Upper lobe of left lung (tissue), 4 donors: ENCODE measurements around the gene TRPM8.

Experiments used
- CTCF ChIP-seq, 6 experiments: fragments of 450-650 bp in 4 of 6; fragments of 200-600 bp in 2 of 6; sonication (generic) in 2 of 6; IDR thresholded peaks; one replicate each; pipeline ENCODE4 v1.5.1; 2016 to 2019; ENCODE audit warnings: antibody characterized with exemption in 6 of 6
- EP300 ChIP-seq, 4 donors: sonication (generic); formaldehyde crosslinking; IDR thresholded peaks; one replicate each; pipeline ENCODE4 v1.5.1; 2017; ENCODE audit warnings: antibody characterized with exemption in 4 of 4, control low read depth in 2 of 4
- POLR2A ChIP-seq, 4 donors: fragments of 450-650 bp; IDR thresholded peaks; one replicate each; pipeline ENCODE4 v1.5.1; 2016 to 2017; ENCODE audit warnings: antibody characterized with exemption in 4 of 4, mild to moderate bottlenecking in 2 of 4
- POLR2AphosphoS5 ChIP-seq, 2 donors: sonication (generic); formaldehyde crosslinking; IDR thresholded peaks; one replicate each; pipeline ENCODE4 v1.5.1; 2017; ENCODE audit warnings: antibody characterized with exemption in 2 of 2

GRCh38 chr2:234031207-234031606, 114.0 kb downstream of the TRPM8 start:
- TF ChIP-seq CTCF (IDR thresholded peaks at IDR 0.05) (no peak), POLR2A (IDR thresholded peaks at IDR 0.05) (no peak), POLR2AphosphoS5 (IDR thresholded peaks at IDR 0.05) (no peak), EP300 (IDR thresholded peaks at IDR 0.05) (no peak)
